GM12872 (cell line): Measurements from ENCODE around the gene NEK8.

Source experiments
- CTCF ChIP-seq: IDR thresholded peaks from 3 replicates; pipeline ENCODE4 v1.5.1; 2011; ENCODE audit warnings: low read depth, mild to moderate bottlenecking, low read length, moderate library complexity; ENCODE audit not compliant: insufficient read depth

NEK8 gene

GRCh38 chr17:28763804-28764266 is 35.2 kb downstream of the NEK8 start:
- TF ChIP-seq CTCF: peak; percentile 80

- TF ChIP-seq CTCF: no peak
These were observed 36.5 kb downstream of the NEK8 start for GRCh38 chr17:28765038-28765437.

DNA sequence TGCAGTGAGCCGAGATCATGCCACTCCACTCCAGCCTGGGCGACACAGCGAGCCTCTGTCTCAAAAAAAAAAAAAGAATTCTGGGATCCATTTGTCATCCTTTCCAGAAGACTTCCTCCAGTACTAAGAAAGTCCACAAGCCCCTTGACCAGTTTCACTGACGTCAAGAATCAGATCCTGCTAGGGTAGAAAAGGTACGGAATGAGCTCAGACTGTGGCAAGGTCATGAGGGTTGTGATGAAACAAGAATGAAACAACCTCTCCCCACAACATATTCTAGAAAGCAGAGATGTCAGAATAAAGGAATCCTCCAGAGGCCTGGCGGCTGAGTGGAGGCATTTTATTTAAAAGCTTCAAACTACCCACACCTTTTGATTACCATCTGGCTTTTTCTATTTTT is 45.1 kb downstream of the NEK8 start:
- TF ChIP-seq CTCF: no peak

DNA sequence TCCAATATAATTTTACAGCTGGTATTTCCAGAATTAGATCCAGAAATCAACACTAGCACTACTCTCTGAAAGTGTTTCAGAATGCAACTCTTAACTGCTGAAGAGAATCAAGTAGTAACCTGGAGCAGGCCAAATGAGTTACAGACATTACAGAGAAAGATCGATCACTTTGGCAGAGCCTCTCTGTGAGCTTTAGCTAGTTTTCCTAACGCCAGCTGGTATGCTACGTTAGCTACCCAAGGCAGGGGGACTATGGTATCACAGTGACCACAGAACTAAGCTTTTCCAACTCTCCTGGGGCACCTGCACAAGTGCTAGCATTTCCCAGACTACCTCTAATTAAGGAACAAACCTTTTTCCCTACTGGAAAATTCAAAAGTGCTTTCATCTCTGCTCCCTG is 45.6 kb downstream of the NEK8 start:
- no peak for TF ChIP-seq CTCF

- no peak for TF ChIP-seq CTCF
These were observed 48.6 kb downstream of the NEK8 start for GRCh38 chr17:28777178-28777577.

GRCh38 chr17:28783161-28783560 is 54.6 kb downstream of the NEK8 start:
- no peak for TF ChIP-seq CTCF

DNA sequence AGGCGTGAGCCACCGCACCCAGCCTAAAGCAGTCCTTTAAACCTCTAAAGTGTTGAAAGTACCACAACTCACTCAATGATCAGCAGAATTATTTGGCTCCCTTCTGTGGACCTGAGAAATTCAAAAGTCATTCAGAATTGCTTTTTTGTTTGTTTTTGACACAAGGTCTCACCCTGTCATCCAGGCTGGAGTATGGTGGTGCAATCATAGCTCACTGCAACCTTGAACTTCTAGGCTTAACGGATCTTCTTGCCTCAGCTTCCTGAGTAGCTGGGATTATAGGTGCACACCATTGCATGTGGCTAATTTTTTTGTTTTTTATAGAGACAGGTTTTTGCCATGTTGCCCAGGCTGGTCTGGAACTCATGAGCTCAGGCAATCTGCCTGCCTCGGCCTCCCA is 59.5 kb downstream of the NEK8 start:
- no peak for TF ChIP-seq CTCF
